Coronary artery (tissue), 2 donors: ENCODE results near the gene SHC2.
"Not testable (repeated sequence)": the region's sequence is repeated elsewhere in the genome, so short reads cannot be mapped to it uniquely, and the experiment has no call there.

Source experiments
- DNase-seq: peaks from one replicate; pipeline ENCODE4 v3.0.0-alpha.2; 2017; ENCODE audit warnings: low spot score
- H3K27ac ChIP-seq, 2 donors: fragments of 200-600 bp; sonication (generic); one replicate each; pipeline ENCODE4 v1.5.1; 2016 to 2019
- H3K4me3 ChIP-seq: fragments of 200-600 bp; sonication (generic); 2 replicates; pipeline ENCODE4 v1.5.1; 2016; ENCODE audit warnings: mild to moderate bottlenecking, moderate library complexity
- TF ChIP-seq, protein P1 (sequence below): fragments of 200-600 bp; sonication (generic); IDR thresholded peaks from one replicate; pipeline ENCODE4 v1.5.1; 2019; ENCODE audit warnings: antibody characterized with exemption

Gene SHC2

DNA sequence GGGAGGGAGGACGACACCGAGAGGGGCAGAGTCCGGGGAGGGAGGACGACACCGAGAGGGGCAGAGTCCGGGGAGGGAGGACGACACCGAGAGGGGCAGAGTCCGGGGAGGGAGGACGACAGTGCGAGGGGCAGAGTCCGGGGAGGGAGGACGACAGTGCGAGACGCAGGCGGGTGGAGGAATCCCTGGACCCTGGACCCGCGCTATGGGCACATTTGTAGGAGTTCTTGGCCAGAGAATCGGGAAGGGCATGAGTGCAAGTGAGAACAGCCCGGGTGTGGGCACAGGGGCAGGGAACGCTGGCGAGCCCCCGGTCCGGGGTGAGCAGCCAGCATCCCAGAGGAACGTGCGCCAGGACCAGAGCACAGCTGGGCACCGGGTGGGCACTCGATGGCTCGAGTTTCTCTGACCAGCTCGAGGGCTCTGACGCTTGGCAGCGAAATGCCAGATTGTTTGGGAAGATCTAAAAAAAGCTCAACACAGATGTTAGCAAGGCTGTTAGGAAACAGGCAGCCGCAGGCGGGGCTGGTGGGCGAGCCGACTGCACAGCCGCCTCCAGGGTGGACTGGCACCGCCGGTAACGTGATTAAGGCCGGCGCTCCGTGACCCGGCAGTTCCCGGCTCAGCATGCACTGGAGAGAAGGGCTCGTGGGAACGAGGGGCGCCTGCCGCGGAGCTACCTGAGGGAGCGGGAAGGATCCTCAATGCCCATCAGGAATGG is 33.9 kb downstream of the SHC2 start:
- DNase-seq, result no peak
- no peak overlapping the region for H3K4me3 ChIP-seq
- no peak overlapping the region for H3K27ac ChIP-seq
- TF ChIP-seq, protein P1, sequence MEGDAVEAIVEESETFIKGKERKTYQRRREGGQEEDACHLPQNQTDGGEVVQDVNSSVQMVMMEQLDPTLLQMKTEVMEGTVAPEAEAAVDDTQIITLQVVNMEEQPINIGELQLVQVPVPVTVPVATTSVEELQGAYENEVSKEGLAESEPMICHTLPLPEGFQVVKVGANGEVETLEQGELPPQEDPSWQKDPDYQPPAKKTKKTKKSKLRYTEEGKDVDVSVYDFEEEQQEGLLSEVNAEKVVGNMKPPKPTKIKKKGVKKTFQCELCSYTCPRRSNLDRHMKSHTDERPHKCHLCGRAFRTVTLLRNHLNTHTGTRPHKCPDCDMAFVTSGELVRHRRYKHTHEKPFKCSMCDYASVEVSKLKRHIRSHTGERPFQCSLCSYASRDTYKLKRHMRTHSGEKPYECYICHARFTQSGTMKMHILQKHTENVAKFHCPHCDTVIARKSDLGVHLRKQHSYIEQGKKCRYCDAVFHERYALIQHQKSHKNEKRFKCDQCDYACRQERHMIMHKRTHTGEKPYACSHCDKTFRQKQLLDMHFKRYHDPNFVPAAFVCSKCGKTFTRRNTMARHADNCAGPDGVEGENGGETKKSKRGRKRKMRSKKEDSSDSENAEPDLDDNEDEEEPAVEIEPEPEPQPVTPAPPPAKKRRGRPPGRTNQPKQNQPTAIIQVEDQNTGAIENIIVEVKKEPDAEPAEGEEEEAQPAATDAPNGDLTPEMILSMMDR, result no peak

DNA sequence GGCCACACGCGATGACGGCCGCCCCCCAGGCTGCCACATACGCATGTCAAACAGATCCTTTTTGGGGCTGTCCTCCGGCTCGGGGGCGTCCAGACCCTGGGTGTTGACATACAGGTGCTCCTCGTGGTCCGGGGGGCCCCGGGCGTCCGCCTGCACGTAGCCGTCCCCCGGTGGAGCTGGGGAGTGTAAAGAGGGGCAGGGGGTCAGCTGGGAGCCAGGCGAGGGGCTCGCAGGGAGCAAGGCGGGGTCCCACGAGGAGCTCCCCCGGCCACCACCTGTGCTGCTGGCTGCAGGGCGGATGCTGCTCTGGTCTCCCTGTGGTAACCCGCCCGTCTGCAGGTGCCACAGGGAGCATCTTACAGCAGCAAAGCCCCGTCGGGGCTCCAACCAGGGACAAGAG is 35.8 kb downstream of the SHC2 start:
- Histone ChIP-seq H3K4me3 (no peak overlapping the region), H3K27ac (no peak overlapping the region)
- TF ChIP-seq, protein P1, result no peak
- no peak for DNase-seq

DNA sequence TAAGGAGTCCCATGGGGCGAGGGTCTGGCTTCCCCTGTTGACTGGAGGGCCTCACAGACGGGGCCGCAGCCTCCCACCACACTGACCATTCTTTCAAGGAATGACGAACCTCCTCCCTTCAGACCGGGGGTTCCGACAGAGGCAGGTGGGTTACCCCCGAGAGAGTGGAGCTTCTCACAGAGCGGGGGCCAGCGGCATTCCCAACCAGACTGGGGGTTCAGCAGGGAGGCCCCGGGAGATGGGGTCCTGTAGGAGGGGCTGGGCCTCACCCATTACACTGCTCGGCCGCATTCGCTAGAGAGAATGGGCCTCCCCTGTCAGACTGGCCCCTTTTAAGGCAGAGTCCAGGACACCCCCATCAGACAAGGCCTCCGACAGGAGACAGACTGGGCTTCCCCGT is 36.3 kb downstream of the SHC2 start:
- Histone ChIP-seq H3K27ac (no peak overlapping the region), H3K4me3 (no peak overlapping the region)
- TF ChIP-seq, protein P1, result no peak
- DNase-seq, result no peak

DNA sequence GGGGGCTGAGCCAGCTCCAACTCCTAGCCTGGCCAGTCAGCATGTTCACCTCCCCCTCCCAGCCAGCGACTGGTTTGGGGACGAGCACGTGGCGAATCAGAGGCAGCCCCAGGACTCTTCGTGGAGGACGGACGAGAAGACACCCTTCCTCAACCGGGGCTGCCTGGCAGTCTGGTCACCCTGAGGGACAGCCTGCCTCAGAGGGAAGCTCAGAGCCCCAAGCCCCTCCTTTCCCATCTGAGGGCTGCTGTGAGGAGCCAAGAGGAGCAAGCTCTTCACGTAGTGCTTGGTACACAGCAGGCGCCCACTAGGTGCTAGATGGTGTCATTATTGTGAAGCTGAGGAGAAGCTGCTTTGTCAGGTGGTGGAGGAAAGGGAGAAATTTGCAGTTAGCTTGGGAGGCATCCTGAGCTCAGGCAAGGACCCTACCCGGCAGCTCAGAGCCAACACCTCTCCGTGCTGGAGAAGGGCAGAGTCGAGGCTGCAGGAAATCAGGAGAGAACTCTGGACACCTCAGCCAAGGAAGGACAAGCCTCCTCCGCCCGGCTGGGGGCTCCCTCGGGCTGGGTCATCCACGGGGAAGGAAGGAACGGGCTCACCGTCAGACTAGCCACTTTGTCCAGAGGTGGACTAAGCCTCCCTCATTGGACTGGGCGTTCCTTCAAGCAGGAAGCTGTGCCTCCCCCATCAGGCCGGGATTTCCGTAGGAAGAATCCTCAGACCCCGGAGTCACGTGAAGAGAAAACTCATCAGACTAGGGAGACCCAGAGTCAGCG is 37.0 kb downstream of the SHC2 start:
- no peak overlapping the region for H3K4me3 ChIP-seq
- H3K27ac ChIP-seq, result no peak overlapping the region
- TF ChIP-seq, protein P1, result no peak
- no peak for DNase-seq

DNA sequence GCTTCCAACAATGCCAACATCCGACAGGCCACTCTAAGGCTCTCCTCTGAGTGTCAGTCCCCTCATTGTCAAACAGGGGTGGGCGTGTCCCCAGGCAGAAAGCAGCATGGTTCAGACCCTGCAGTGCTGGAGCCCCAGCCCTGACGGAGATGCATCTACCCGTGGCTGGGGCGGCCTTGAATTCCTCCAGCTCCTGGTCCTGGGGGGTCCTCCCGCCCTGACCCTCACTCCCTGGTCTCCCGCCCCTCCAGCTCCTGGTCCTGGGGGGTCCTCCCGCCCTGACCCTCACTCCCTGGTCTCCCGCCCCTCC is 38.0 kb downstream of the SHC2 start:
- not testable (repeated sequence) for H3K4me3 ChIP-seq, H3K27ac ChIP-seq, DNase-seq

DNA sequence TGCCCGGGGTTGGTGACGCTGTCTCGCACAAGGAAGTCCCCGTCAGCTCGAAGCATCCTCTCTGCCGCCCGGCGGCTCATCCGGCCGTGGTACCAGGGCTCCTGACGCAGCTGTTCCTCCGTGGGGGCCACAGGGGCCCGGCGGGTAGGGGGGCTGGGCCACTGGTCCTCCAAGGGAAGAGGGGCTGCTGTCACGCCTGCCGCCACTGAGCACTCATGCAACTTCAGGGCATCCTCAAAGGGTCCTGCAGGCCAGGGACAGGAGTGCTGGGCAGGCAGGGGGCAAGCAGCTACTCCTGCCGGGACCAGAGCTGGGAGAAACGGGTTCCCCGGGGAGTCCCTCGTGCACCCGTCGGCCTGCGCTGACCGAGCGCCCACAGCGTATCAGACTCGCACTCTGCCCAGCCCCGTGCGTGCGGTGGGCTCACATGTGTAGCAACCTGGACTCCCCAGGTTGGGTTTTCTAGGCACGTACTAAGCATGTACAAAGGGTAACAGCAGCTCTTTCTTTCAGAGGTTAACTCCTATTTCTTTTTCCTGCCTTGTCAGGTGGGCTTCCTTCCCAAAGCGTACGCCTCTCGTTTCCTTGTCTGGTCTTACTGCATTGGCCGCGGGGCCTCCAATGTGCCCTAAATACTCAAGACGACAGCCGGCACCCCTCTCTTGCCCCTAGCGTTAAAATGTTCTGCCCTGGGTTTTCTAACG is 38.5 kb downstream of the SHC2 start:
- no peak overlapping the region for H3K4me3 ChIP-seq
- TF ChIP-seq, protein P1, result no peak
- H3K27ac ChIP-seq, result no peak overlapping the region
- no peak for DNase-seq

DNA sequence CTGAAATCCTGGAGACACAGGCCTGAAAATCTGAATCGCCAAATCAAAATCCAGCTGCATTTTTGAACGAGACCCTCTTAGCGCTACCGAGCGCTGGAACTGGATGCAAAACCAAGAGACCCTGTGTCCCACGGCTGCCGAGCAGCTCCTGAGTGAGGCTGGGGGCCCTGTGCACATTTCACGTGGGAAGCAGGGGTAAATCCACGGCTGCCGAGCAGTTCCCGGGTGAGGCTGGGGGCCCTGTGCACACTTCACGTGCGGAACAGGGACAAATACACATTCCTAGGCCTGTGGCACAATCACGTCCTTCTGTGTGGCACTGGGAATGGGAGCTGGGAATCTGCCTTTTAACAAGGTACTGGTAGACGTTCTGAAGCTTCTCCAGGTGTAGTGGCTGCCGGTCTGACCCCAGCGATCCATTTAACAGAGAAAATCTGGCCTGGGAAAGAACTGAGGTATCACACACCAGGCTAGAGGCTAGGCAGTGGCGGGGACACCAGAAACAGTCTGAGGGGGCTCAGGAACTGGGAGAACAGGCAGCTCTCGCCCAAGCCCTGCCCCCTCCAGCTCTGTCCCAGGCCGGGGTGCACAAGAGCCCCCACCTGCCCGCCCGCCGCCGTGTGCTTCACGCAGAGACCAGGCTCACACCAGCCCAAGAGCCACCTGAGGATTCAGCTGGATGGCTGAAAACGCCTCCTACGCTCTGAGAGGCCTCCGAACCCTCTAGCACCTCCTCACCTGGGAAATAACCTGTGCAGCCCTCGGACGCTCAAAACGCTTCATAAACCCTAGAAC is 40.9 kb downstream of the SHC2 start:
- H3K27ac ChIP-seq, result peak overlapping the region in 1 of 2 donors; percentile 7
- DNase-seq, result no peak

More for the DNA sequence above, 40.9 kb downstream of the SHC2 start:
- no peak overlapping the region for H3K4me3 ChIP-seq
- TF ChIP-seq, protein P1, result no peak
